Activated T-cell treated with anti-CD3 and anti-CD28 coated beads, Interleukin-2, amount 50 U/mL, for 24 hours (primary cell): Measurements from ENCODE around the gene BTNL8.

Experiments used
- DNase-seq: peaks from one replicate; pipeline ENCODE4 v3.0.0-alpha.2; 2020
- H3K27ac Mint-ChIP-seq: 2 replicates; pipeline ENCODE4 v1.8.0; 2020; ENCODE audit warnings: mild to moderate bottlenecking, mixed read lengths
- H3K27me3 Mint-ChIP-seq: 2 replicates; pipeline ENCODE4 v1.8.0; 2020; ENCODE audit warnings: mixed read lengths
- H3K36me3 Mint-ChIP-seq: 2 replicates; pipeline ENCODE4 v1.8.0; 2020; ENCODE audit warnings: low read depth, mixed read lengths
- H3K4me1 Mint-ChIP-seq: 2 replicates; pipeline ENCODE4 v1.8.0; 2020; ENCODE audit warnings: low read depth, mixed read lengths
- H3K4me3 Mint-ChIP-seq: 2 replicates; pipeline ENCODE4 v1.8.0; 2020; ENCODE audit warnings: mild to moderate bottlenecking, moderate library complexity, mixed read lengths
- H3K9me3 Mint-ChIP-seq: 2 replicates; pipeline ENCODE4 v1.8.0; 2020; ENCODE audit warnings: mixed read lengths

BTNL8 gene, protein sequence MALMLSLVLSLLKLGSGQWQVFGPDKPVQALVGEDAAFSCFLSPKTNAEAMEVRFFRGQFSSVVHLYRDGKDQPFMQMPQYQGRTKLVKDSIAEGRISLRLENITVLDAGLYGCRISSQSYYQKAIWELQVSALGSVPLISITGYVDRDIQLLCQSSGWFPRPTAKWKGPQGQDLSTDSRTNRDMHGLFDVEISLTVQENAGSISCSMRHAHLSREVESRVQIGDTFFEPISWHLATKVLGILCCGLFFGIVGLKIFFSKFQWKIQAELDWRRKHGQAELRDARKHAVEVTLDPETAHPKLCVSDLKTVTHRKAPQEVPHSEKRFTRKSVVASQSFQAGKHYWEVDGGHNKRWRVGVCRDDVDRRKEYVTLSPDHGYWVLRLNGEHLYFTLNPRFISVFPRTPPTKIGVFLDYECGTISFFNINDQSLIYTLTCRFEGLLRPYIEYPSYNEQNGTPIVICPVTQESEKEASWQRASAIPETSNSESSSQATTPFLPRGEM

GRCh38 chr5:180898621-180899246 is at the start of gene BTNL8:
TSS of gene BTNL8 (plus strand) at chr5:180899159. CDS start at chr5:180899311, 152 bp downstream.
- Mint-ChIP-seq H3K9me3 (no peaks in the 10 kb centered on the region), H3K4me1 (peaks cover 7% of the 10 kb centered on the region), H3K27me3 (no peaks in the 10 kb centered on the region), H3K36me3 (no peaks in the 10 kb centered on the region), H3K27ac (no peak within 1 kb of the TSS), H3K4me3 (no peak within 1 kb of the TSS)
- no peak for DNase-seq

- peaks cover 8% of the 10 kb centered on the region for H3K4me1 Mint-ChIP-seq
- no peak for DNase-seq
- H3K9me3 Mint-ChIP-seq = peaks cover 33% of the 10 kb centered on the region
- no peak overlapping the region for H3K27ac Mint-ChIP-seq
- H3K4me3 Mint-ChIP-seq = no peak overlapping the region
- H3K27me3 Mint-ChIP-seq = no peaks in the 10 kb centered on the region
- H3K36me3 Mint-ChIP-seq = peaks cover 94% of the 10 kb centered on the region
These were observed 49.1 kb upstream of the BTNL8 start for GRCh38 chr5:180849827-180850226.

- DNase-seq = no peak
- H3K4me1 Mint-ChIP-seq = peaks cover 12% of the 10 kb centered on the region
- H3K27ac Mint-ChIP-seq = no peak overlapping the region
- H3K4me3 Mint-ChIP-seq = no peak overlapping the region
- H3K36me3 Mint-ChIP-seq = peaks cover 99% of the 10 kb centered on the region
- no peaks in the 10 kb centered on the region for H3K27me3 Mint-ChIP-seq
- peaks cover 33% of the 10 kb centered on the region for H3K9me3 Mint-ChIP-seq
These were observed 48.4 kb upstream of the BTNL8 start for GRCh38 chr5:180850434-180851078.

- no peak for DNase-seq
These were observed 46.5 kb upstream of the BTNL8 start for GRCh38 chr5:180852495-180852894.

GRCh38 chr5:180853121-180853847 is 45.7 kb upstream of the BTNL8 start:
- DNase-seq = no peak
- peaks cover 95% of the 10 kb centered on the region for H3K36me3 Mint-ChIP-seq
- H3K9me3 Mint-ChIP-seq = peaks cover 26% of the 10 kb centered on the region
- peaks cover 20% of the 10 kb centered on the region for H3K4me1 Mint-ChIP-seq
- no peak overlapping the region for H3K4me3 Mint-ChIP-seq
- H3K27me3 Mint-ChIP-seq = no peaks in the 10 kb centered on the region
- H3K27ac Mint-ChIP-seq = no peak overlapping the region

More at GRCh38 chr5:180852495-180852894, 46.5 kb upstream of the BTNL8 start:
- Mint-ChIP-seq H3K4me3 (no peak overlapping the region), H3K27ac (no peak overlapping the region), H3K27me3 (no peaks in the 10 kb centered on the region), H3K4me1 (peaks cover 20% of the 10 kb centered on the region), H3K36me3 (peaks cover 99% of the 10 kb centered on the region), H3K9me3 (peaks cover 33% of the 10 kb centered on the region)

DNA sequence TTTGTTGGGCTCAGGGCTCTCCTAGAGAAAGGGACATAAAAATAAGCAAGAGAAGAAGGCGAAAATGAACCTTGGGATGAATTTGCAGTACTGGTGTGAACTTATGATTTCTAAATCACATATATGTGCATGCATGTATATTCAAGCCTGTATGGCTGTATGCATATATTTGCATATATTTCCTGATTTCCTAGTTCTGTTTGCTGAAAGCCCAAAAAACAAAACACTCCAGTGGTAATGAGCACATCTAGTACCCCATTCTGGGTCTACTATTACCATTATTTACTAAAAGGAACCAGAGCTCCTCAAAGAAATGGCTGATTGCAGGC is 45.1 kb upstream of the BTNL8 start:
- H3K4me3 Mint-ChIP-seq = no peak overlapping the region
- no peak overlapping the region for H3K27ac Mint-ChIP-seq
- DNase-seq = no peak
- peaks cover 21% of the 10 kb centered on the region for H3K9me3 Mint-ChIP-seq
- H3K36me3 Mint-ChIP-seq = peaks cover 95% of the 10 kb centered on the region
- peaks cover 25% of the 10 kb centered on the region for H3K4me1 Mint-ChIP-seq
- H3K27me3 Mint-ChIP-seq = no peaks in the 10 kb centered on the region

DNA sequence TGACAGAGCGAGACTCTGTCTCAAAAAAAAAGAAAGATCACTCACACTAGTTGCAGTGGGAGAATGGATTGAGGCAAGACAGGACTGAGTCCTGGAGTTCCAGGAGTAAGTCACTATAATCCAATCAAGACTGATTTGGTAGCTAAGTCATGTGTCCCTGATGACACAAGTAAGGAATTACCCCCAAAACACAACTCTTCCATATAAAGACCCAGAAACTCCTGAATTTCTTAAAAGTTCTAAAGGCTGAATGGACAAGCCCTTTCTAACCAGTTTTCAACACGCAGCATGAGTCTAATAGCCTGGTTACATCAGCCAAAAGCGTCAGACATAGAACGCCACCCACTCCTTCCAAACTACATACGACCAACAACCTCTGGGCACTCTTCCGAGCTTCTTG is 40.4 kb upstream of the BTNL8 start:
- H3K4me3 Mint-ChIP-seq = no peak overlapping the region
- no peak for DNase-seq
- H3K36me3 Mint-ChIP-seq = peaks cover 66% of the 10 kb centered on the region
- H3K27me3 Mint-ChIP-seq = no peaks in the 10 kb centered on the region
- H3K4me1 Mint-ChIP-seq = peaks cover 32% of the 10 kb centered on the region
- no peak overlapping the region for H3K27ac Mint-ChIP-seq
- H3K9me3 Mint-ChIP-seq = no peaks in the 10 kb centered on the region

- Mint-ChIP-seq H3K9me3 (no peaks in the 10 kb centered on the region), H3K27ac (peak overlapping the region; percentile 96), H3K27me3 (no peaks in the 10 kb centered on the region), H3K36me3 (peaks cover 48% of the 10 kb centered on the region), H3K4me1 (peaks cover 29% of the 10 kb centered on the region), H3K4me3 (peak overlapping the region; percentile 88)
- peak; percentile 66 for DNase-seq
These were observed 38.6 kb upstream of the BTNL8 start for GRCh38 chr5:180860273-180860886.

GRCh38 chr5:180860887-180861822 is 37.8 kb upstream of the BTNL8 start, which contains the start of gene ZFP62:
TSS of gene ZFP62 (minus strand) at chr5:180861276. CDS start at chr5:180861219, 57 bp downstream.
- DNase-seq = peak; percentile 91
- H3K9me3 Mint-ChIP-seq = no peaks in the 10 kb centered on the region
- H3K27me3 Mint-ChIP-seq = no peaks in the 10 kb centered on the region
- H3K4me1 Mint-ChIP-seq = peaks cover 23% of the 10 kb centered on the region
- H3K36me3 Mint-ChIP-seq = peaks cover 40% of the 10 kb centered on the region
- peak within 1 kb of the TSS; percentile 96 for H3K27ac Mint-ChIP-seq
- peak within 1 kb of the TSS; percentile 88 for H3K4me3 Mint-ChIP-seq

DNA sequence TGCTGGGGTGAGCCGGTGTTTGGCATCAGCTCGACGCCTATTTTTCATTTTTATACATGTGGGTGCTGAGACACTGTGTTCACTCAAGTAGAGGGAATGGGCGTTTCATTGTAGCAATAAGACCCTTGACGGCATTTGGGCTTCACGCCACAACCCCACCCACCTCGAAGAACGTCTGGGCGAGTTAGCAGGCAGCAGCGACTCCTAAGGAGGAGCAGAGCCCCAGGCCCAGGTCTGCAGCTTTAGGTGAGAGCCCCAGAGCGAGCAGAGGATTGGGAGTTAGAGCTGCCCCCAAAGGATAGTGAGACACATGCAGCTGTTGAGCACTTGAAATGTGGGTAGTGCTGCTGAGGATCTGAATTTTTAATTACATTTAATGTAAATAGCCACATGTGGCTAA is 36.3 kb upstream of the BTNL8 start:
- no peak overlapping the region for H3K4me3 Mint-ChIP-seq
- no peaks in the 10 kb centered on the region for H3K27me3 Mint-ChIP-seq
- H3K9me3 Mint-ChIP-seq = no peaks in the 10 kb centered on the region
- no peak for DNase-seq
- H3K4me1 Mint-ChIP-seq = peaks cover 20% of the 10 kb centered on the region
- peaks cover 25% of the 10 kb centered on the region for H3K36me3 Mint-ChIP-seq
- no peak overlapping the region for H3K27ac Mint-ChIP-seq

GRCh38 chr5:180865981-180866695 is 32.8 kb upstream of the BTNL8 start:
- Mint-ChIP-seq H3K36me3 (no peaks in the 10 kb centered on the region), H3K4me3 (no peak overlapping the region), H3K4me1 (peaks cover 1% of the 10 kb centered on the region), H3K27me3 (peaks cover 3% of the 10 kb centered on the region), H3K27ac (no peak overlapping the region), H3K9me3 (no peaks in the 10 kb centered on the region)
- no peak for DNase-seq

GRCh38 chr5:180866985-180867384 is 32.0 kb upstream of the BTNL8 start:
- peaks cover 3% of the 10 kb centered on the region for H3K27me3 Mint-ChIP-seq
- no peak overlapping the region for H3K27ac Mint-ChIP-seq
- H3K4me3 Mint-ChIP-seq = no peak overlapping the region
- no peak for DNase-seq
- no peaks in the 10 kb centered on the region for H3K9me3 Mint-ChIP-seq
- H3K4me1 Mint-ChIP-seq = peaks cover 1% of the 10 kb centered on the region
- no peaks in the 10 kb centered on the region for H3K36me3 Mint-ChIP-seq

- peak; percentile 72 for DNase-seq
- Mint-ChIP-seq H3K27me3 (peaks cover 3% of the 10 kb centered on the region), H3K27ac (no peak overlapping the region), H3K36me3 (no peaks in the 10 kb centered on the region), H3K4me1 (peaks cover 6% of the 10 kb centered on the region), H3K9me3 (no peaks in the 10 kb centered on the region), H3K4me3 (no peak overlapping the region)
These were observed 30.0 kb upstream of the BTNL8 start for GRCh38 chr5:180868960-180869359.
